Loucy (cell line): ENCODE data around the gene CPED1.

Experiments used
- H2AFZ ChIP-seq: fragments of 200-600 bp; sonication (generic); 2 replicates; pipeline ENCODE4 v1.6.0; 2016; ENCODE audit warnings: antibody characterized with exemption, mild to moderate bottlenecking, low read length, moderate library complexity
- H3F3A ChIP-seq: fragments of 200-600 bp; 2 replicates; pipeline ENCODE4 v1.6.0; 2016; ENCODE audit warnings: antibody characterized with exemption, low read depth, mild to moderate bottlenecking
- H3K27me3 ChIP-seq: fragments of 200-600 bp; sonication (generic); 2 replicates; pipeline ENCODE4 v1.6.1; 2014; ENCODE audit warnings: low read length, mild to moderate bottlenecking; ENCODE audit not compliant: insufficient read depth, poor library complexity, severe bottlenecking
- H3K36me3 ChIP-seq: fragments of 200-600 bp; sonication (generic); 2 replicates; pipeline ENCODE4 v1.6.1; 2016; ENCODE audit warnings: low read length; ENCODE audit not compliant: insufficient read depth
- H3K4me1 ChIP-seq: fragments of 200-600 bp; sonication (generic); 2 replicates; pipeline ENCODE4 v1.5.1; 2014; ENCODE audit warnings: low read length, mild to moderate bottlenecking; ENCODE audit not compliant: insufficient read depth, poor library complexity, severe bottlenecking
- H3K4me2 ChIP-seq: fragments of 200-600 bp; sonication (generic); 2 replicates; pipeline ENCODE4 v1.6.0; 2014; ENCODE audit warnings: antibody characterized with exemption, low read length, low read depth, mild to moderate bottlenecking; ENCODE audit not compliant: poor library complexity, severe bottlenecking
- H3K4me3 ChIP-seq: fragments of 200-600 bp; sonication (generic); 2 replicates; pipeline ENCODE4 v1.5.1; 2014; ENCODE audit warnings: low read length, mild to moderate bottlenecking, mixed read lengths; ENCODE audit not compliant: poor library complexity, severe bottlenecking
- H3K79me2 ChIP-seq: fragments of 200-600 bp; sonication (generic); 2 replicates; pipeline ENCODE4 v1.6.1; 2014; ENCODE audit warnings: low read length; ENCODE audit not compliant: insufficient read depth
- H3K9ac ChIP-seq: fragments of 200-600 bp; sonication (generic); 2 replicates; pipeline ENCODE4 v1.6.0; 2014; ENCODE audit warnings: mild to moderate bottlenecking, low read depth, low read length, moderate library complexity; ENCODE audit not compliant: poor library complexity, severe bottlenecking
- H3K9me2 ChIP-seq: fragments of 200-600 bp; sonication (generic); replicated peaks from 2 replicates; pipeline ENCODE4 v1.6.1; 2016; ENCODE audit warnings: low read depth, low read length, mixed read lengths
- H3K9me3 ChIP-seq: fragments of 200-600 bp; sonication (generic); 2 replicates; pipeline ENCODE4 v1.6.1; 2014; ENCODE audit warnings: mild to moderate bottlenecking, antibody characterized with exemption, low read length, low read depth; ENCODE audit not compliant: insufficient read depth
- H4K20me1 ChIP-seq: fragments of 200-600 bp; sonication (generic); 2 replicates; pipeline ENCODE4 v1.6.0; 2014; ENCODE audit warnings: antibody characterized with exemption, low read length, mild to moderate bottlenecking; ENCODE audit not compliant: insufficient read depth, poor library complexity, severe bottlenecking
- EZH2phosphoT487 ChIP-seq: fragments of 200-600 bp; IDR thresholded peaks from 2 replicates; pipeline ENCODE4 v1.6.1; 2018; ENCODE audit warnings: antibody characterized with exemption, mild to moderate bottlenecking, moderate library complexity, borderline replicate concordance
- TF ChIP-seq, protein P1 (sequence below): fragments of 200-600 bp; sonication (generic); conservative IDR thresholded peaks from 2 replicates; pipeline ENCODE4 v1.5.1; 2014; ENCODE audit warnings: mild to moderate bottlenecking, antibody characterized with exemption, low read length

Gene CPED1

DNA sequence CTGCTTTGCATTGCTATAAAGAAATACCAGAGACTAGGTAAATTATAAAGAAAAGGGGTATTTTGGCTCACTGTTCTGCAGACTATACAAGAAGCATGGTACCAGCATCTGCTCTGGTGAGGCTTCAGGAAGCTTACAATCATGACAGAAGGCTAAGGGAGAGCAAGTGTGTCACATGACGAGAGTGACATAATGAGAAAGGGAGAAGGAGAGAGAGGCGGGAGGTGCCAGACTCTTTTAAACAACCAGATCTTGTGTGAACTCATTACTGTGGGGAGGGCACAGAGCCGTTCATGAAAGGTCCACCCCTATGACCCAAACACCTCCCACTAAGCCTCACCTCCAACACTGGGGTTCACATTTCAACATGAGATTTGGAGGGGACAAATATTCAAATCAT is 281.3 kb downstream of the CPED1 start:
- Histone ChIP-seq H2AFZ (no peak overlapping the region), H3K4me2 (no peak overlapping the region), H3K9ac (no peak overlapping the region), H3K4me3 (no peak overlapping the region), H3K9me3 (no peaks in the 10 kb centered on the region), H4K20me1 (no peaks in the 10 kb centered on the region), H3K36me3 (no peaks in the 10 kb centered on the region), H3F3A (no peaks in the 10 kb centered on the region), H3K9me2 (no peaks in the 10 kb centered on the region), H3K27me3 (no peaks in the 10 kb centered on the region), H3K4me1 (no peaks in the 10 kb centered on the region), H3K79me2 (no peaks in the 10 kb centered on the region)
- TF ChIP-seq, protein P1, sequence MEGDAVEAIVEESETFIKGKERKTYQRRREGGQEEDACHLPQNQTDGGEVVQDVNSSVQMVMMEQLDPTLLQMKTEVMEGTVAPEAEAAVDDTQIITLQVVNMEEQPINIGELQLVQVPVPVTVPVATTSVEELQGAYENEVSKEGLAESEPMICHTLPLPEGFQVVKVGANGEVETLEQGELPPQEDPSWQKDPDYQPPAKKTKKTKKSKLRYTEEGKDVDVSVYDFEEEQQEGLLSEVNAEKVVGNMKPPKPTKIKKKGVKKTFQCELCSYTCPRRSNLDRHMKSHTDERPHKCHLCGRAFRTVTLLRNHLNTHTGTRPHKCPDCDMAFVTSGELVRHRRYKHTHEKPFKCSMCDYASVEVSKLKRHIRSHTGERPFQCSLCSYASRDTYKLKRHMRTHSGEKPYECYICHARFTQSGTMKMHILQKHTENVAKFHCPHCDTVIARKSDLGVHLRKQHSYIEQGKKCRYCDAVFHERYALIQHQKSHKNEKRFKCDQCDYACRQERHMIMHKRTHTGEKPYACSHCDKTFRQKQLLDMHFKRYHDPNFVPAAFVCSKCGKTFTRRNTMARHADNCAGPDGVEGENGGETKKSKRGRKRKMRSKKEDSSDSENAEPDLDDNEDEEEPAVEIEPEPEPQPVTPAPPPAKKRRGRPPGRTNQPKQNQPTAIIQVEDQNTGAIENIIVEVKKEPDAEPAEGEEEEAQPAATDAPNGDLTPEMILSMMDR: no peak
- no peak for TF ChIP-seq EZH2phosphoT487

DNA sequence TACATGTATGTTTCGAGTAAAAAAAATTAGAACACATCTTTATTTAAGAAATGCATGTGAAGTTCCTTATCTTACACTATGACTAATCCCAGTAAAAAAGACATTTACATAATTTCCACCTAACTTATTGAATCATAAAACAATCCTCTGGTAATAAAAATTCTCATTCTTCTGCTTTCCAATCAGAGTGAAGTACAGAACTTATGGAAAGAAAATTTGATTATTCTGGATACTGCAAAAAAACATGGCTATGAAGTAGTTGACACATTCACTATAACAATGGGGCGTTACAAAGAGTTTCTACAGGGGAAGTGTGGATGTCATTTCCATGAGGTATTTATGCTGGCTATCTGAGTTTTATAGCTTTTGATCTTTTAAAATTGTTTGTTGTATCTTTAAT is 282.6 kb downstream of the CPED1 start:
- no peak overlapping the region for H3K4me2 ChIP-seq
- no peaks in the 10 kb centered on the region for H4K20me1 ChIP-seq
- no peaks in the 10 kb centered on the region for H3K36me3 ChIP-seq
- no peaks in the 10 kb centered on the region for H3K27me3 ChIP-seq
- TF ChIP-seq, protein P1: no peak
- no peak for TF ChIP-seq EZH2phosphoT487
- H3K4me3 ChIP-seq: no peak overlapping the region
- no peaks in the 10 kb centered on the region for H3K9me3 ChIP-seq
- no peaks in the 10 kb centered on the region for H3F3A ChIP-seq
- no peak overlapping the region for H3K9ac ChIP-seq
- H3K9me2 ChIP-seq: no peaks in the 10 kb centered on the region
- no peaks in the 10 kb centered on the region for H3K4me1 ChIP-seq
- no peaks in the 10 kb centered on the region for H3K79me2 ChIP-seq
- H2AFZ ChIP-seq: no peak overlapping the region

DNA sequence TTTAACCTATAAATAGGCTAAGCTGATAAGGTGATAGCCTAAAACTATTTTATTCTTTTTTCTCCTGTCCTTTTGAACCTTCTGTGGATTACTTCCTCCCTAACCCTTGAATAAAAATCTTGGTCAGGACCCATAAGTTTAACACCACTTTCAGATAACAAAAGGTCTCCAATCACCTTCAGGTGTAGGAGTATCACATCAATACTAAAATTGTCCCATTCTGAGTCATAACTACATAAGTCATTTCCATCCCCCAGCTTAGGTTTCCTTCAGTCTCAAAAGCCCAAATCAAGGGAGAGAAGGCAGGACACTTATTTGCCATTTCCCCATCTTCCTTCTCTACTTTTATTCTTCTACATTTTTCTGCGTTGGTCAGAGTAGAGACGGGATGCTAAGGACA is 283.4 kb downstream of the CPED1 start:
- H3K4me2 ChIP-seq: no peak overlapping the region
- H2AFZ ChIP-seq: no peak overlapping the region
- no peaks in the 10 kb centered on the region for H3K4me1 ChIP-seq
- no peaks in the 10 kb centered on the region for H3K36me3 ChIP-seq
- TF ChIP-seq EZH2phosphoT487: no peak
- TF ChIP-seq, protein P1: no peak
- H4K20me1 ChIP-seq: no peaks in the 10 kb centered on the region
- no peaks in the 10 kb centered on the region for H3K79me2 ChIP-seq
- no peak overlapping the region for H3K9ac ChIP-seq
- H3K4me3 ChIP-seq: no peak overlapping the region
- H3F3A ChIP-seq: no peaks in the 10 kb centered on the region
- H3K9me2 ChIP-seq: no peaks in the 10 kb centered on the region
- no peaks in the 10 kb centered on the region for H3K9me3 ChIP-seq
- H3K27me3 ChIP-seq: no peaks in the 10 kb centered on the region
